Measurements from ENCODE around the gene CDC20.
"Not testable (repeated sequence)": the region's sequence is repeated elsewhere in the genome, so short reads cannot be mapped to it uniquely, and the experiment has no call there.

Gene CDC20

DNA sequence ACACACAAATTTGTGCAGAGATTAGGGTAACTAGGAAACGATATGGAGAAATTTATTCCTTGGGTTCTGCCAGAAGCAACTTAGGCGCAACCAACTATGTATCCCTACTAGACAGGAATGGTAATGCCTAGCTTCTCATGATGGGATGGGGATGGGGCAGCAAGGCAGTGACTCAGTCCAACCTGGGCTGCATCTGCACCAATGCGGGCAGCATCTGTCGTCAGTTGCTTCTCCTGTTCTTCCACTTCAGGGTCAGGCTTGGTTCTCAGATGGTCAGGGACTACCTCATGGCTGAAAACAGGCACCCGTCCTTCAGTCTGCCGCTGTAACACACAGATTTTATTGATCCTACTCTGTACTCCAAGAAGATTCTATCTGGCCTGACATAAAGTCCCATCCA is 27.9 kb downstream of the CDC20 start:
- DNase-seq = no peak

DNA sequence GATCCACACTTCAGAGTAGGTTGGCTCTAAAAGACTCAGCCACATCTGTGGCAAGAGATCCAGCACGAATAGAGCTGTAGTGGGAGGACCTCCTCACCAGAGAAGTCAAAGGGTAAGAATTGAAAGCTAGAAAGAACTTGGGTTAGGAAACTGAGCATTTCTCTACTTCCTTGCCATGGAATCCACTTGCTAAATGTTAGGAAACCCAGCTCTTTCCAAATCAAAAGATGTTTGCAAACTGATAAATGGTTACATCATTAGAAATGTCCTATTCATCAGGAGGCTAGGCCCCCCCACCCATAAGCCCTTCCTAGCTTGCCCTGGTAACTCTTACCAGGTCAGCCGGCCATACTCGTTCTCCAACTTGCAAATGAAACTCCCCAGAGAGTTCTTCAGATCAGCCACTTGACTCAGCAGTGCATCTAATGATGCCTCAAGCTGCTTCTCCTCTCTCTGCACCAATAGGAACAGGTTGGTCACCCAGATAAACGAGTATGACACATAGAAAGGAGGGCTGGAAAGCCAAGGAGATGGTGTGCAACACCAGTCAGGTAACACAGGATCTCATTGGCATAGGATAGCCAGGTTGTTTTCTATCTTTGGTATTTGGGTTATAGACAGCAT is 29.3 kb downstream of the CDC20 start:
- DNase-seq = no peak

DNA sequence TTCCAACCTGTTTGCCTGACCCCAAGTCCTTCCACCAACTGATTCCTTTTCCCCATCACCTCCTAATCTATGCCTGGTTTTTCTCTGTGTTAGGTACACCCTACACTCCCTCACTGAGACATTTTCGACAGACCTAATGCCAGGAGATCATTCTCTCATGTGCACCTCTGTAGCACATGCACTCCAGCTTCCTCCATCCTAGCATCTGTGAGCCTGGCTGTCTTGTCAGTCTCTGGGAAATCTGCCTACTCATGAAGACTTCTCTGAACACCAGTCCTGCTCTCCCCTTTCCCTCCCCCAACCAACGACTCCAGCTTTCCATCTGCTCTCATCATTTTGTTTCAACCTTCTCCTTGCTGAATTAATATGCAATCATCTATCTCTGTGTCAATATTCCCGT is 29.8 kb downstream of the CDC20 start:
- DNase-seq = no peak

DNA sequence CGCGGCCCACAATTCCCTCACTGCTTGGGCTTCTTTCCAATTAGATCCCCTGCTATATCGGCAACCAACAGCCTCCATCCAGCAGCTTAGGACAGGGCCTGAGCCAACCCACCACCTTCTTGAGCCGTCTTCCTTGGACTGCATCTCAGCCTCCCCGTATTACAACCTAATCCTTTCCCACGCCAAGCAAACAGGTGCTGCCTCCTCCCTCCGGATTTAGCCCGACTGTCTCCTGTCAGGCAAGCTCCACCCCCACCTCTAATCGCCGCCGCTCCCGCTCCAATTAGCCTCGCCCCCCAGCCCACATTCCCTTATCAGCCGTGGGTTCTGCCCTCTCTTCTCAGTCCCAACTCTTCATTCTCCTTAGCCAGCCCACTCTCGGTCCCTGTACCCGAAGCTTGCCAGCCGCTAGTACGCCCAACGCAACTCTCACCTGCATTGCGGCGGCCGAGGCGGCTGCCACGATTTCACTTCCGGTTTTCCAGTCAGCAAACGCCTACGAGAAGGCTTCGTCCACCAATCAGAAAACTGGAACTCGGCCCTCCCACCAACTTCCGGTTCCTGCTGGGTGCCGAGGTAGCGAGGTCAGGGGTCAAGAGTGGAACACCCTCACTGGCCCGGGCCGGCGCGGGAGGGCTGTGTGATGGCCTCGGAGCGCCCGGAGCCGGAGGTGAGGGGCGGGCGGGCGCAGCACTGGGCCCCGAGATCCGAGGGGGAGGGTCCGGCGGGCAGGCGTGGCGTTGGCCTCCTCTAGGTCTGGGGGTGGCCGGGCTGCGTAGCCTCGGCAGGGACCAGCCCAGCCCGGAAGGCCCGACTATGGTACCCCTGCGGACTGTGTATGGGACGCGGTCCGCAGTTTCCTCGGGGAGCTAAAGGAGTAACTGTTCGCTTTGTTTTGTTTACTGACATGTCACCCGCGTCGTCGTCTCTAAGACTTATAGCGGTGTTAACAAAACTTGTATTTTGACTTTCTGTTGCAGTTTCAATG is 30.8 kb downstream of the CDC20 start, which contains the start of the genes MED8 and SZT2:
MED8 (minus strand) TSS at position 475 of the 988 bp plus-strand sequence; CDS start at position 439, 36 bp downstream.
SZT2 (plus strand) TSS at position 574 of the 988 bp plus-strand sequence; CDS start at position 644, 70 bp downstream.
- peak; percentile 65 for DNase-seq

DNA sequence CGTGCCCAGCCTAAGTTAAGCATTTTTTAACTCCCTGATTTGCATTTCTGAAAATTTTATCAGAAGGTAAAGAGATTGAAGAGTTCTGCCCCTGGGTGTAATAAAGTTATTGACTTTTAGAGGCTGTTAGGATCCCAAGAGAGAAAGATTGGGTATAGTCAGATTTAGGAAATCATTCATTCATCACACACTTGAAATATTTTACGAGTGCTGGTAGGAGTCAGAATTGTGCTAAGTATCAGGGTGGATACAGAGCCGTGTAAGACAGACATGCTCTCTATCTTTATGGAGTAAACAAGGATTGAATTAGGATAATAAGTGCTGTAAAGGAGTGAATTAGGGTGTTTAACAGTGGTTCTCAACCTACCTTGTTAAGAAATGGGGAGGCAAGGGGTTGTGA is 33.9 kb downstream of the CDC20 start:
- DNase-seq = no peak

DNA sequence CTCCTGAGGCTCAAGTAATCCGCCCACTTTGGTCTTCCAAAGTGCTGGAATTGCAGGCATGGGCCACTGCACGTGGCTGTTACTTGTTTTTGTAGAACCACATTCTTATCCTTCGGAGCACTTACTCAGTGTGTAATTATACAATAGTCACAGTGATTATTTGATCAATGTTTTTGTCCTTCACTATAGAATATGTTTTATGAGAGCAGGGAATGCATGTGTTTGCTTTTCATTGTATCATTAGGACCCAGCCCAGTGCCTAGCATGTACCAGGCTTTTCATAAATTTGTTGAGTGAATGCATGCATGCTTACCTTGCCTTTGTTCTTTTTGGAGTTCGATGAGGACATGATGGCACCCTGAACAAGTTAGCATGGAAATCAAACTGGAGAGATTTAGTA is 36.7 kb downstream of the CDC20 start:
- DNase-seq = no peak

DNA sequence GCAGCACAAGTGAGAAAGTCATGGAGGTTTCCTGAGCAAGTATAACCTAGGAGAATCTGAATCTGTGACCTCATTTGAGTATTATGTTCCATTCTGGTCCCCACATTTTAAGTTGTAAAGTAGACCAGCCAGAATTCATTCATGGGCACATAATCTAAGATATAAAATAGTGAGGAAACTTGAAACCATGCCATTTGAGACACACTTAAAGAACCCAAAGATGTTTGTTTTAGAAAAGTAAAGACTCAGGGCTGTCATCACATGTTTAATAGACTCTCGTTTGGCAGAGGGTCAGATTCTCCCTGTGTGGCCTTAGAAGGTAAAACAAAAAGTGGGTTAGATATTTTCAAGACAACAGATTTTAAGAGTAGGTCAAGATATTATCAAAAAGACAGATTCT is 37.3 kb downstream of the CDC20 start:
- DNase-seq = no peak

DNA sequence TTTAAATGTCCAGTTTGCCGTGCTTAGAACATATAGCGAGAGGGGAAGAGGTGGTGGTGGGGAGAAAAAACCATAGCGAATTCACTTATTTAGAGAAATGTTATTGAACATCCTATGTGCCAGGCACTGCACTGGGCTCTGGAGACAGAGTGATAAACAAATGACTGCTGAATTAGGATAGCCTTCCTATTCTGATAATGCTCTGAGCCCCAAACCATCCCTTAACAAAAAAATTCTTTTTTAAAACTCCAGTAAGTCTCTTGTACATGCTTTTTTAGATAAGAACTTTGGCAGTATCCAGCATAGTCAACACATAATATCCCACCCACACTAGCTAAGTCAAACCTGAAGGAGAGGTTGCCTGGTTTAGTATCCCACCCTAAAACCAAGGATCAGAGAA is 39.4 kb downstream of the CDC20 start:
- DNase-seq = no peak

DNA sequence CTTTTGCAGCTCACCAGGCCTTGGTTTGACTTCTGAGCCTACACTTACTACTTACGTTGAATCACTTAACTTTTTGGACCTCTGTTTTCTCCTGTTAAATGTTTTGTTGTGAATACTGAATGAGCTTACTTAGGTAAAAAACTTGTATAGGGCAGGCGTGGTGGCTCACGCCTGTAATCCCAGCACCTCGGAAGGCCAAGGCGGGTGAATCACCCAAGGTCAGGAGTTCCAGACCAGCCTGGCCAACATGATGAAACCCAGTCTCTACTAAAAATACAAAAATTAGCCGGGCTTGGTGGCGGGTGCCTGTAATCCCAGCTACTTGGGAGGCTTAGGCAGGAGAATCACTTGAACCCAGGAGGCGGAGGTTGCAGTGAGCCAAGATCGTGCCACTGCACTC is 41.7 kb downstream of the CDC20 start:
- not testable (repeated sequence) for DNase-seq

DNA sequence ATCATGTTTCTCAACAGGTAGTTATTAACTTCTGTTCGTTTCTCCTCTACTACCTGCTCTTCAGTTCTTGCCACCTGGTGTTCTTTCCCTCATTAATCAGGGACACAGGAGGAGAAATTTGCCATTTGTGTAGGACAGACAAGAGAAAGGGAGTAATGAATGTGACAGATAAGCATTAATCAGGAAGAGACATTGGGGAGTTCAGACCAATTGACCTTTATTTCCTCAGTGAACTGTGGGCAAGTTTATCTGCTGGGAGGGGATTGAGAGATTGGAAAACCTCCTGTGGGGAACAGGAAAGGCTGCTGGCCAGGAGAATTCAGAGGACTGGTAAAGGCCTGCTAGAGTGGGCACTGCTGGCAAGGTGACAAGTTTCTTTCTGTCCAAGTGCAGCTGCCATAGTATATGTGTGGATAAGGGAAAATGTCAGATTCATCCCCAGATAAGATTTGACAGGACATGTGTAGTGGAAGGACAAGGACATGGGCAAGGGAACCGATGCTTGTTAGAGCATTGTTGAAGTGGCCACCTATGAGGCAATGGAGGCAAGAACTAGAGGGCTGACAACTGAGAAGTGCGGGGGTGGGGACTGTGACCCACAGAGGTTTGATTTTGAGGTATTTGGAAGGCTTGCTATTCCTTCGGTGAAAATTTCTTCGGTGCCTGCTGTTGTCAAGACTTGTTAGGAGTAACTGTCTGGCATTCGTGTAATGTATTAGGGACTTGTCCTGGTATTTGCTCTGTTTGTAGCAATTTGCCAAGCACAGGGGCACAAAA is 43.5 kb downstream of the CDC20 start:
- DNase-seq = no peak

DNA sequence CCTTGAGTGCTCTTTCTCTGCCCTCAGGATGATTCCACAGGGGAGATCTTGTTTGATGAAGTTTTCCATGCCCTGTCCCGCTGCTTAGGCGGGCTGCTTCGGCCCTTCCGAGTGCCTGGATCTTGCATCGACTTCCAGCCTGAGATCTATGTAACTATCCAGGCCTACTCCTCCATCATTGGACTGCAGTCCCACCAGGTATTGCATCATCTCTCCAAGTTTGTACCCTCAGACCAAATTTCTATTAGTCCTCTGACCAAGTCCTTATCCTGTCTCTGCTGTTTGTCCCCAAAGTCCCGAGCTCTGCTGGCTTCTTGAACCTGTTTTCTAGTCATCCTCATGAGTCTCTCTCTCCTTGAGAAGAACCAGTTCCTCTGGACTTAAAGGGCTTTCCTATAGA is 45.6 kb downstream of the CDC20 start:
- DNase-seq = no peak

DNA sequence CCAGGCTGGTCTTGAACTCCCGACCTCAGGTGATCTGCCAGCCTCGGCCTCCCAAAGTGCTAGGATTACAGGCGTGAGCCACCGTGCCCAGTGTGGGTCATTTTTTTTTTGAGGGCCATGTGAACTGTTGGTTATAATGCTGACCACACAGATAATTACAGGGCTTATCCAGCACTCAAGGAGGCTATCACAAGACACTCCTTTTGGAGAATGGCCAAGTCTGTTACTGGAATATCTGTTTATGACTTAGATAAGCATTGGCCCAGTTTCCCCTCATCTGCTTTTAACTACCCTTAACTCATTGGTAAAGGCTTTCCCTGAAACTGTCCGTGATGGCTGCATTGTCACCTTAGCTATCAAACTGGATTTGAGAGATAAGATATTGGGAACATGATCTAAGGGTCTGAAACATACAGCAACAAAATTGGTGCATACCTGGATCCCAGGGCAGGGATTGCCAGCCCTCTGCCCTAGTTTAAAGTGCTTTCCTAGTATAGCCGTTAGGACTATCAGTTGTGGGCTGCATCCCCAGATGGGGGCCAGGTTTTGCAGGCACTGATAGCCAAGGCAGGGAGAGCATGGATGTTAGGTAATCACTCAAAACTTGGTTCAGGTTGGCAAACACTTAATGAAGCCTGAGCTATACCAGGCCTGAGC is 46.6 kb downstream of the CDC20 start:
- no peak for DNase-seq

DNA sequence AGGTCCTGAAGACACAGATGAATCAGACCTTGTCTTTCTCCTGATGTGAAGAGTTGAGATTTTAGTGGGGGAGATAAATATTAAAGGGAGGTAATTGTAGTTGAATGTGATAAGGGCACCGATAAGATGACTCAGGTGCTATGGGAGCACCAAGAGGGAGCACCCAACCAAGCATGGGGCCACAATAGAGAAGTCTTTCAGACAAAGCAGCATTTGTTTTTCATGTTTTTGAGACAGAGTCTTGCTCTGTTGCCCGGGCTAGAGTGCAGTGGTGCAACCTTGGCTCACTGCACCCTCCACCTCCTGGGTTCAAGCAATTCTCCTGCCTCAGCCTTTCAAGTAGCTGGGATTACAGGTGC is 47.1 kb downstream of the CDC20 start:
- no peak for DNase-seq

DNA sequence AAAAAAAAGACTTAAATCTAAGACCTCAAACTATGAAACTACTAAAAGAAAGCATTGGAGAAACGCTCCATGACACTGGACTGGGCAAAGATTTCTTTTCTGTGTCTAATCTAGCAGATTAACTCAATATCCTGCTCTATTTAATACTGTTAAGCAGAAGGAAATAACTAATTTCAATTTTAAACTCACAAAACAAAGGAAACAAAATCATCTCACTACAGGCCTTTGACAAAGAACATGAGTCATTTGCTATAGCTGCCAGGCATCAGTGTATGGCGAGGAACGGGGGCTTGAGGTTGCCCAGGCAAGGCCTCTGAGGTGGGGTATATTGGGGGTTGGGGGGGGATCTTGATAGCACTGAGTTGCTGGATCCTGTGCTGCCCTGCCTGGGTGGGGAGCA is 51.8 kb downstream of the CDC20 start:
- no peak for DNase-seq
